H9 (cell line): Measurements from ENCODE around the gene XCL2. TPM values are rescaled to one million over a fixed set of nuclear protein-coding genes. Genes with fewer than 3 reads are reported as not detected.

Experiments
- DNase-seq: peaks from one replicate; pipeline ENCODE4 v3.0.0-alpha.2; 2017
- H2AFZ ChIP-seq: one replicate; pipeline ENCODE4 v1.6.1; 2013; ENCODE audit warnings: mild to moderate bottlenecking, low read length, control low read depth, moderate library complexity
- H2AK5ac ChIP-seq: 2 replicates; pipeline ENCODE4 v1.6.1; 2013; ENCODE audit warnings: low read length, control low read depth, mixed read lengths; ENCODE audit not compliant: insufficient read length
- H2BK120ac ChIP-seq: one replicate; pipeline ENCODE4 v1.6.1; 2013; ENCODE audit warnings: low read depth, mild to moderate bottlenecking, low read length, control low read depth, inconsistent platforms; ENCODE audit not compliant: poor library complexity, severe bottlenecking
- H2BK12ac ChIP-seq: 2 replicates; pipeline ENCODE4 v1.6.1; 2013; ENCODE audit warnings: low read length, control low read depth, mixed read lengths, low read depth; ENCODE audit not compliant: insufficient read length
- H2BK15ac ChIP-seq: 2 replicates; pipeline ENCODE4 v1.6.1; 2013; ENCODE audit warnings: low read depth, low read length, control low read depth
- H2BK20ac ChIP-seq: one replicate; pipeline ENCODE4 v1.6.1; 2013; ENCODE audit warnings: low read depth, mild to moderate bottlenecking, low read length, control low read depth, inconsistent platforms; ENCODE audit not compliant: poor library complexity, severe bottlenecking
- H2BK5ac ChIP-seq: 2 replicates; pipeline ENCODE4 v1.6.1; 2013; ENCODE audit warnings: low read length, control low read depth, mixed read lengths; ENCODE audit not compliant: insufficient read length
- H3K14ac ChIP-seq: 2 replicates; pipeline ENCODE4 v1.6.1; 2013; ENCODE audit warnings: low read length, control low read depth; ENCODE audit not compliant: insufficient read depth
- H3K18ac ChIP-seq: 2 replicates; pipeline ENCODE4 v1.6.1; 2013; ENCODE audit warnings: low read depth, mild to moderate bottlenecking, mixed read lengths, low read length, control low read depth; ENCODE audit not compliant: insufficient read length
- H3K23ac ChIP-seq: 2 replicates; pipeline ENCODE4 v1.6.1; 2013; ENCODE audit warnings: low read length, control low read depth, mixed read lengths, low read depth; ENCODE audit not compliant: insufficient read length
- H3K23me2 ChIP-seq: 2 replicates; pipeline ENCODE4 v1.6.1; 2013; ENCODE audit warnings: low read depth, mild to moderate bottlenecking, mixed read lengths, low read length, control low read depth; ENCODE audit not compliant: insufficient read length, poor library complexity, severe bottlenecking
- H3K27ac ChIP-seq: 2 replicates; pipeline ENCODE4 v1.5.1; 2013; ENCODE audit warnings: low read length, control low read depth, mixed read lengths, low read depth; ENCODE audit not compliant: insufficient read length
- H3K27me3 ChIP-seq: 2 replicates; pipeline ENCODE4 v1.6.1; 2013; ENCODE audit warnings: low read length, control low read depth, inconsistent platforms; ENCODE audit not compliant: insufficient read depth
- H3K4ac ChIP-seq: 2 replicates; pipeline ENCODE4 v1.6.1; 2013; ENCODE audit warnings: low read depth, mild to moderate bottlenecking, control low read depth, inconsistent platforms, low read length, moderate library complexity
- H3K4me1 ChIP-seq: 2 replicates; pipeline ENCODE4 v1.6.1; 2013; ENCODE audit warnings: low read length, control low read depth, inconsistent platforms; ENCODE audit not compliant: insufficient read depth
- H3K4me2 ChIP-seq: 2 replicates; pipeline ENCODE4 v1.6.1; 2013; ENCODE audit warnings: low read length, control low read depth, mixed read lengths; ENCODE audit not compliant: insufficient read length, insufficient read depth
- H3K56ac ChIP-seq: 2 replicates; pipeline ENCODE4 v1.6.1; 2013; ENCODE audit warnings: low read depth, mild to moderate bottlenecking, mixed read lengths, low read length, control low read depth; ENCODE audit not compliant: insufficient read length
- H3K79me1 ChIP-seq: 2 replicates; pipeline ENCODE4 v1.6.1; 2013; ENCODE audit warnings: low read depth, mild to moderate bottlenecking, moderate library complexity, low read length, control low read depth, inconsistent platforms; ENCODE audit not compliant: insufficient read depth, poor library complexity, severe bottlenecking
- H3K79me2 ChIP-seq: 2 replicates; pipeline ENCODE4 v1.6.1; 2013; ENCODE audit warnings: low read length, control low read depth, inconsistent platforms; ENCODE audit not compliant: insufficient read depth
- H3K9ac ChIP-seq: 2 replicates; pipeline ENCODE4 v1.6.1; 2013; ENCODE audit warnings: low read length, control low read depth, mixed read lengths; ENCODE audit not compliant: insufficient read length; ENCODE audit errors: extremely low read depth
- H3K9me3 ChIP-seq: one replicate; pipeline ENCODE4 v1.6.1; 2013; ENCODE audit warnings: low read depth, low read length, inconsistent platforms; ENCODE audit not compliant: control insufficient read depth
- H3T11ph ChIP-seq: one replicate; pipeline ENCODE4 v1.6.1; 2013; ENCODE audit warnings: mild to moderate bottlenecking, low read length, control low read depth, inconsistent platforms
- H4K20me1 ChIP-seq: one replicate; pipeline ENCODE4 v1.6.1; 2013; ENCODE audit not compliant: control insufficient read depth, insufficient read length, insufficient read depth
- H4K5ac ChIP-seq: 2 replicates; pipeline ENCODE4 v1.6.1; 2013; ENCODE audit warnings: low read depth, mild to moderate bottlenecking, mixed read lengths, low read length, control low read depth; ENCODE audit not compliant: insufficient read length
- H4K8ac ChIP-seq: replicated peaks from 2 replicates; pipeline ENCODE4 v1.6.1; 2013; ENCODE audit warnings: low read length, control low read depth, mixed read lengths, low read depth; ENCODE audit not compliant: insufficient read length
- H4K91ac ChIP-seq: 2 replicates; pipeline ENCODE4 v1.6.1; 2013; ENCODE audit warnings: low read depth, mild to moderate bottlenecking, moderate library complexity, mixed read lengths, low read length, control low read depth; ENCODE audit not compliant: insufficient read length
- H3K27ac Mint-ChIP-seq, 3 experiments: 2 replicates in 2 of 3; 3 replicates in 1 of 3; pipeline ENCODE4 v1.8.0; 2020 to 2021; ENCODE audit warnings: mixed read lengths in 3 of 3, mild to moderate bottlenecking in 1 of 3, moderate library complexity in 1 of 3
- H3K27me3 Mint-ChIP-seq: 2 replicates; pipeline ENCODE4 v1.8.0; 2021; ENCODE audit warnings: low read depth, mild to moderate bottlenecking, moderate library complexity, mixed read lengths
- H3K36me3 Mint-ChIP-seq, 3 experiments: 2 replicates in 2 of 3; 3 replicates in 1 of 3; pipeline ENCODE4 v1.8.0; 2020 to 2021; ENCODE audit warnings: low read depth in 3 of 3, mixed read lengths in 3 of 3; ENCODE audit not compliant: insufficient read depth in 1 of 3
- H3K4me1 Mint-ChIP-seq, 2 experiments: 2 replicates each; pipeline ENCODE4 v1.8.0; 2020; ENCODE audit warnings: mixed read lengths in 2 of 2
- H3K4me3 Mint-ChIP-seq, 2 experiments: 2 replicates in 1 of 2; 3 replicates in 1 of 2; pipeline ENCODE4 v1.8.0; 2020 to 2021; ENCODE audit warnings: mild to moderate bottlenecking in 2 of 2, mixed read lengths in 2 of 2, moderate library complexity in 1 of 2
- H3K9me3 Mint-ChIP-seq, 2 experiments: 2 replicates in 1 of 2; 3 replicates in 1 of 2; pipeline ENCODE4 v1.8.0; 2020; ENCODE audit warnings: mild to moderate bottlenecking in 2 of 2, mixed read lengths in 2 of 2, moderate library complexity in 1 of 2
- CTCF ChIP-seq: fragments of 200-600 bp; sonication (generic); conservative IDR thresholded peaks from 3 replicates; pipeline ENCODE4 v1.8.0; 2021; ENCODE audit warnings: antibody characterized with exemption, mild to moderate bottlenecking
- WGBS: extraction: QIAGEN DNeasy Blood & Tissue Kit; methylation state at CpG from one replicate; pipeline ENCODE4 v1.1.7; 2013; ENCODE audit warnings: missing lambda C conversion rate, low lambda C conversion rate, mixed read lengths; ENCODE audit not compliant: insufficient read length; ENCODE audit errors: extremely low coverage; 5-methylcytosine and 5-hydroxymethylcytosine counted together
- total RNA-seq: library from RNA; stranded (reverse); gene quantifications from 2 replicates; pipeline ENCODE4 v1.2.1, GENCODE V29; 2021

The XCL2 gene
- total RNA-seq, 1 experiment from 2014 or later: not detected

GRCh38 chr1:168529518-168529917, 14.3 kb downstream of the XCL2 start:
- H2BK5ac ChIP-seq: no peak overlapping the region
- H3K23me2 ChIP-seq: no peaks in the 10 kb centered on the region
- H3K79me2 ChIP-seq: no peaks in the 10 kb centered on the region
- no peak overlapping the region for H2BK120ac ChIP-seq
- H3K56ac ChIP-seq: no peak overlapping the region
- H3K27me3 ChIP-seq: no peaks in the 10 kb centered on the region
- H3K18ac ChIP-seq: no peak overlapping the region
- H3K79me1 ChIP-seq: no peaks in the 10 kb centered on the region
- H2BK12ac ChIP-seq: no peak overlapping the region
- no peak overlapping the region for H3K27ac ChIP-seq
- no peak for DNase-seq
- no peak overlapping the region for H2AK5ac ChIP-seq
- no peak overlapping the region for H4K8ac ChIP-seq
- no peaks in the 10 kb centered on the region for H3K9me3 ChIP-seq
- H2BK15ac ChIP-seq: no peak overlapping the region
- TF ChIP-seq CTCF: no peak
- WGBS: no CpG with 5 or more reads among the region's 1 CpG
- Mint-ChIP-seq H3K4me1 (peaks cover 3 to 6% of the 10 kb centered on the region in 2 experiments; a peak in 3 of 4 replicates), H3K36me3 (peaks cover 0 to 1% (median under 1%) of the 10 kb centered on the region in 3 experiments; a peak in 2 of 7 replicates), H3K27me3 (no peaks in the 10 kb centered on the region), H3K9me3 (peaks cover under 1% of the 10 kb centered on the region in 2 experiments; a peak in 4 of 5 replicates), H3K4me3 (no peak overlapping the region), H3K27ac (no peak overlapping the region)
- no peak overlapping the region for H3K4me2 ChIP-seq
- H2BK20ac ChIP-seq: no peak overlapping the region
- no peak overlapping the region for H3K4ac ChIP-seq
- H3K23ac ChIP-seq: no peak overlapping the region
- no peak overlapping the region for H3K9ac ChIP-seq
- H3T11ph ChIP-seq: no peak overlapping the region
- no peak overlapping the region for H4K91ac ChIP-seq
- H4K20me1 ChIP-seq: no peaks in the 10 kb centered on the region
- H3K4me1 ChIP-seq: no peaks in the 10 kb centered on the region
- H2AFZ ChIP-seq: no peak overlapping the region
- no peak overlapping the region for H4K5ac ChIP-seq
- no peak overlapping the region for H3K14ac ChIP-seq
